ENCODE results near the gene CPN2.

Gene CPN2

GRCh38 chr3:194351080-194351672 is at the start of gene CPN2:
TSS of gene CPN2 (minus strand) at chr3:194351328. CDS start at chr3:194342702, 8,626 bp downstream.
- DNase-seq (ENCODE audit: low read depth) = no peak

GRCh38 chr3:194399874-194400411 is 48.8 kb upstream of the CPN2 start:
- DNase-seq (ENCODE audit: low read depth) = no peak

- DNase-seq (ENCODE audit: low read depth) = no peak
Observed at GRCh38 chr3:194399166-194399565, 48.0 kb upstream of the CPN2 start, which contains the start of gene GP5. TSS of gene GP5 (minus strand) at chr3:194399266. CDS start at chr3:194398282, 984 bp downstream.

DNA sequence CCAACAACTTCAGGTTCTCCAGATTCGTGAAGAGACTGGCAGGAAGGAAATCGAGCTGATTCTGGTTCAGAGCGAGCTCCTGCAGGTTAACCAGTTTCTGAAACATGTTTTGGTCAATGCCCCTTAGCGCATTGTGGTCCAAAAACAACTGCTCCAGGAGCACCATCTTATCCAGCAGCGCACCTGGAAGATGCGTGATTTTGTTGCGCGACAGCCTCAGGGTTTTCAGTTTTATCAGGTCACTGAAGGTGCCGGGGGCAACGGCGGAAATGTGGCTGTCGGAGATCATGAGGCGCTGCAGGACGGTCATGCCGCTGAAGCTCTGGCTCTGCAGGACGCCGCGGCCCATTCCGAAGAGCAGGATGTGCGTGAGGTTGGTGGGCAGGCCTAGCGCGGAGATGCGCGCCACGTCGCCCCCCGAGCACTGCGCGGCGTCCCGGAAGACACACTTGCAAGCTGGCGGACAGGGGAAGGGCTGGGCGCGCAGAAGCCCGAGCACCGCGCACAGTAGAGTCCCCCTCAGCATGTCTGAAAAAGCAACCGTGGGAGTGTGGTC is 46.7 kb upstream of the CPN2 start:
- DNase-seq (ENCODE audit: low read depth) = no peak

DNA sequence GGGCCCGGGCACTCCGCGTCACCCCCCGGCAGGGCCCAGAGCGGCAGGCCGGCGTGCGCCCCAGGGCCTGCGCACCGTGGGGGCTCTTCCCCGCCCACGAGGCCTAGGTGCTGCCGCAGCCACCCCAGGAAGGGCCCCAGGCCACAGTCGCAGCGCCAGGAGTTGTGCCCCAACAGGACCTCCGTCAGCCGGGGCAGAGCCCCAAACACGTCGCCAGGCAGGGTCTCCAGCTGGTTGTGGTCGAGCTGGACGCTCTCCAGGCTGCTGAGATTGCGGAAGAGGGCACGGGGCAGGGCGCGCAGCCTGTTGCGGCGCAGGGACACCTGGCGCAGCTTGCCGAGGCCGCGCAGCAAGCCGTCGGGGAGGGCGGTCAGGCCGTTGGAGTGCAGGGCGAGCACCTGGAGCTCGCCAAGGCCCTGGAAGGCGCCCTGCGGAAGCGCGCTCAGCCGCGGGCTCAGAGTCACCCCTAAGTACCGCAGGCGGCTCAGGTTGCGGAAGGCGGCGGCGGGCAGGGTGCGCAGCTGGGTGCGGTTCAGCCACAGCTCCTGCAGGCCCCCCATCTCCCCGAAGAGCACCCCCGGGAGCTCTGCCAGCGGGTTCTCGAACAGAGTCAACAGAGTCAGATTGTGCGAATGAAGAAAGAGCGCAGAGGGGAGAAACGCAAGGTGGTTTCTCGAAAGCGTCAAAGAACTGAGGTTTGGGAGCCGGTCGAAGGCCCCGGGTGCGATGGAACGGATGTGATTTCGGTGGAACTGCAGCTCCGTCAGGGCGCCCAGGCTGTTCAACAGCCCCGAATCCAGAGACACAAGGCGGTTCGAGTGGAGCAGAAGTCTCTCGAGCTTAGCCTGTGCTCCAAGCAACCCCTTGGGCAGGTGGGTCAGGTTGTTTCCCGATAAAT is 46.0 kb upstream of the CPN2 start:
- no peak for DNase-seq (ENCODE audit: low read depth)

DNA sequence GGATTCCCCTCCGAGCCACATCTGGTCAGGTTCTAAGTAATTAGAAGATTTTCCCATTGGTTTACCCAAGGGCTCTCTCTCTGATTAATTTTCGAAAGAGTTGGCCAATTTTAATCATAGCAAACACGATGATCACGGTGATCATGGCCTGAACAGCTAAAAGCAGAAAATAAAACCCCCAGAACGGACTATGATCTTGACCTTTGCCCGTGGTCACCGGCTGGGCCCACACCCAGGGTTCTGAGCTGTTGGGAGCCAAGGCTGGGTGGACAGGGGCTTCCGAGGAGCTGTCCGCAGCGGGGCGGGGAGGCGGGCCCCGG is 45.4 kb upstream of the CPN2 start:
- DNase-seq (ENCODE audit: low read depth) = no peak

DNA sequence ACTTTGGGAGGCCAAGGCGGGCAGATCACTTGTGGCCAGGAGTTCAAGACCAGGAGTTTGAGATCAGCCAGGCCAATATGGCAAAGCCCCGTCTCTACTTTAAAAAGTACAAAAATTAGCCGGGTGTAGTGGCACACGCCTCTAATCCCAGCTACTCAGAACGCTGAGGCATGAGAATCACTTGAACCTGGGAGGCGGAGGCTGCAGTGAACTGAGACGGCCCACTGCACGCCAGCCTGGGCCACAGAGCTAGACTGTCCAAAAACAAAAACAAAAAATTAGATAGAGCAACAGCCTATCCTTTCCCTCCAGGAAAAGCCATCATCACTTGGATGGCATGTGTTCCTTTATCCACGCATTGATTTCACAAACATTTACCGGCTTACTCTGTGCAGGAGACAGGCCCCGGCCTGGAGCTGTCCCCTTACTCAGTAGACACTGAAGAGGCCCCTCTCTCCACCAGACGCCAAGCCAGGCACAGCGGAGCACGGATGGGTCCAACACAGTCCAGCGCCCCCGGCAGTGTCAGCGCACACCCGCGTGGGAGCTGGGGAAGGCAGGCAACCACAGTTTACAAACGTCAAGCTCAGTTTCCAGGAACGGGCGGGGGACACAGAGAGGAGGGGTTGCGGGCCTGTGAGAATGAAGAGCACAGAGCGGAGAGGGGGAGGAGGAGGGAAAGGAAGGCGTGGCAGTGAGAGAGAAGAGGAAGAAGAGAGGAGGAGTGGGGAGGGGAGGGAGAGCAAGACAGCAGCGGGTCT is 44.8 kb upstream of the CPN2 start:
- no peak for DNase-seq (ENCODE audit: low read depth)

DNA sequence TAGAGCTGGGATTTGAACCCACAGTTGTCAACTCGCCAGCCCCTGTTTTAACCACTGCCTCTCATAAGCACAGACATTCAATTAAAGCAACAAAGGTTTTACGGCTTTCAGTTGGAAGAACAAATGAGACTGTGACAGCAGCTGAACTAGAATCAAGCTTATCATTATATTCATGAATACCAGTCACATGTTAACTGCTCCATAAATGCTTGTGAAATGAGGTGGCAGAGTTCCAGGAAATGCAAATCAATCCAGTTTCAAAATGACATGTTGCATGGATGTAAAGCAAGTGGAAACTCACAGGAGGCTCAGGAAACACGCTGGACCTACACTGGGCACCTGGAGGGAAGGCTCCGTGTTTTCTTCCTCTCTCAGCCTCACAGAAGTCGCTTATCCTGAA is 44.1 kb upstream of the CPN2 start:
- DNase-seq (ENCODE audit: low read depth) = no peak

DNA sequence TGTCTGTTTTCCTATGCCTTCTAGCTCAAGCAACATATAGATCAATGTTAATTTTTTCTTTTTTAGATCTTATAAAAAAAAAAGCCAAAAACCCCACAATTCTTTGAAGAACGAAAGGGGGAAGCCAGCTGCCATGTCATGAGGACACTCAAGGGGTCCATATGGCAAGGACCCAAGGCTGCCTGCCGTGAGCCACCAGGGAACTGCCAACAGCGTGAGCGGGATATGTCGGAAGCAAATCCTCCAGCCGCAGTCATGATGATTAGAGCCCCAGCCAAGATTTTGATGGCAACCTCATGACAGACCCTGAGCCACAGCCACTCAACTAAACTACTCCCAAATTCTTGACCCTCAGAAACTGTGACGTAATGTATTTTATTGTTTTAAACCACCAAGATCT is 41.4 kb upstream of the CPN2 start:
- DNase-seq (ENCODE audit: low read depth) = no peak

DNA sequence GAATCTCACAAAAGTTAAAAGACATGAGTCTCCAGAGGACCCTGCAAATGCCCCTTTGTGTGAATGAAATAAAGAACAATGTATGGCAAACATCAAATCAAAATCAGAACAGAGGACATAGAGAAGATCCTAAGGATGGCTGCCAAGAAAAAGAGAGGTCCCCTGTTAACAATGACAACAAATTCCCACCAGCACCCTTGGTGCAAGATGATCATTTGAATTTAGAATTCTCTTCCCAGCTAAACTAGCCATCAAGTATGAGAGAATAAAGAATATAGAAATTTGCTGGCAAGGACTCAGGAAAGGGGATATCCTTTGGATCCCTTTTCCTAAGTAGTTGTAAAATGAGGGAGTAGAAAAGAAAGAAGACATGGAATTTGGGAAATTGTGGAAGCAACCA is 39.7 kb upstream of the CPN2 start:
- no peak for DNase-seq (ENCODE audit: low read depth)

DNA sequence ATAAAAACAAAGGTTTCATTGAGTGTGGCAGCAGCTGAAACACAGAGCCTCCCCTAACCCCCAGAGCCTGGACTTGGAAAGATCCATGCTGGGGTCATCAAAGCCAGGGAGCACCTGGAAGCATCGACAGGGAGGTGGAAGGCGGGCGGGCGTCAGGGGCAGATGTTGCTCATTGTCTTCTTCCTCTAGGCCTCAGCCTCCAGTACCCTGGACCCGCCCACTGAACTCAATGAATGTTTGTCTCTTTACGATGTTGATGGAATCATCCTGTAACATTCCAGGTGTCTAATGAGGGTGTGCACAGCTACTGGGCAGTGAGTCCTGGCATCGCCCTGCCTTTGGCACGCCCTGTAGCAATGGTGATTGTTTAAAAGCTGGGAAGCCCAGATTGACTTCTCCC is 38.1 kb upstream of the CPN2 start:
- no peak for DNase-seq (ENCODE audit: low read depth)

- no peak for DNase-seq (ENCODE audit: low read depth)
Observed at GRCh38 chr3:194387926-194388418, 36.8 kb upstream of the CPN2 start.

DNA sequence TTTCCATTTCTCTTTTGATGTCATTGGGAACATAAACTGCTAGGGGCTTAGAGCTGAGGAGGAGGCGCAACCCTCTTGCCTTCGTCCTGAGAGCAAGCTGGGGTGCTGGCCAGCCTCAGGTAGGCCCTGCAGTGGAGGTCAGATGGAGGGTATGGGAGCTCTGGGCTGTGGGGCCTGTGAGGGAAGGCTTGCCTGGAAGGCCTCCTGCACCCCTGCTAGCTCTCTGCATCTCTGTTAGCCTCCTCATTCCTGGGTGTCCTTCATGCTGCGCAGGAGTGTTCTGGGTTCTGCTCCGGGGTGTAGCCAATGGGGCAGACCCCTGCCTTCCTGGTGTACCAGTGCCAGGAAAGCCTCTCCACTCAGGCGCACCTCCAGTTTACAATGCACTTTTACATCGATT is 36.1 kb upstream of the CPN2 start:
- no peak for DNase-seq (ENCODE audit: low read depth)

- no peak for DNase-seq (ENCODE audit: low read depth)
Observed at GRCh38 chr3:194386648-194387047, 35.5 kb upstream of the CPN2 start.

DNA sequence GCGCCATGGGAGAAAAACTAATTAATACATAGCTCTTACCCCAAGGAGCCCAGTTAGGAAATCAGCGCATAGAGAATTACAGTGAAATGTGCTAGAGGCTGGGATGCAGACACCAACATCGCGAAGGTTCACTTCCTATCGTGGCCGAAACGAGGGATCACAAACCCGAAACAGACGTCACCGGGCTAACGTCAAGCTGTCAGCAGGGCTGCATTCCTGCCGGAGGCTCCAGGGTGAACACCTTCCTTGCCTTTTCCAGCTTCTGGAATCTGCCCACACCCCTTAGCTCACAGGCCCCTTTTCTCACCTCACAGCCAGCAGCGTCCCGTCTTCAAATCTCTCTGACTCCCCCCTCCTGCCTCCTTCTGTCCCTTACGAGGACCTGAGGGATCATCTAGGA is 34.9 kb upstream of the CPN2 start:
- DNase-seq (ENCODE audit: low read depth) = no peak

DNA sequence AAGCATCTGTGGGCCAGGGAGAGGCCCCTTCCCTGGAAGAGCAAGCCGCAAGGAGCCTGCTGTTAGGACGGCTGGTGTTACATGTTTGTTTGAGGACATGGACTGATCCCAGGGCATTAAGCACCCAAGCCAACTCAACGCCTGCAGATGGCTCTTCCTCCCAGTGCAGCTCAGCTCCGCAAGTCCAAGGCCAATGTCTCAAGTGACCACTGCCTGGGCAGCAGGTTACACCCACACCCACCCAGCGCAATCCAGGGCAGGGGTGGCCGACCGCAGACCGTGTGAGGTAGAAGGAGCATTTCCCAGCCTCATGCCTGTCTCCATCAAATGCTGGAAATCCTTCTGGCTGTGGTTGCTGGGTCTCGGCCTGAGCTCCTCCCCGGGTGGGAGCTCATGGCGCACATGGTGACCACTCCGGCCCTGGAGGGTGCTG is 33.5 kb upstream of the CPN2 start:
- no peak for DNase-seq (ENCODE audit: low read depth)

DNA sequence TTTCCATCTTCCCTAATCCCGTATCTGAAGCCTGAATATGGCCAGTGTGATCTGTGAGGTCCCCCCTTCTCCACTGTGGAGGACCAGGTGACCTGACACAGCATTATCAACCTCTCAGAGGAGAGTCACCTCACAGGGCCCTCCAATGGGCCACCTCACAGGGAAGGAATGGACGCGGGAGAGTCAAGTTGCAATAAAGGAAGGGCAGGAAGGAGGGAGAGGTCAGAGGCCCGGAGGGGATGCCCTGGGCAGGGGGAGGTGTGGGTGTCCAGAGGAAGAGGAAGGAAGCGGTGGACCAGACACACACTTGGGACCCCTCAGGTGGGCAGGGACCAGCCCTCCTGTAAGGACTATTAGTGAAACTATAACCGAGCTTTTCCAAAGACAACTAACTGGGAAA is 33.0 kb upstream of the CPN2 start:
- no peak for DNase-seq (ENCODE audit: low read depth)

GRCh38 chr3:194383276-194383940 is 32.3 kb upstream of the CPN2 start:
- no peak for DNase-seq (ENCODE audit: low read depth)

- DNase-seq (ENCODE audit: low read depth) = no peak
Observed at GRCh38 chr3:194382892-194383223, 31.7 kb upstream of the CPN2 start.

DNA sequence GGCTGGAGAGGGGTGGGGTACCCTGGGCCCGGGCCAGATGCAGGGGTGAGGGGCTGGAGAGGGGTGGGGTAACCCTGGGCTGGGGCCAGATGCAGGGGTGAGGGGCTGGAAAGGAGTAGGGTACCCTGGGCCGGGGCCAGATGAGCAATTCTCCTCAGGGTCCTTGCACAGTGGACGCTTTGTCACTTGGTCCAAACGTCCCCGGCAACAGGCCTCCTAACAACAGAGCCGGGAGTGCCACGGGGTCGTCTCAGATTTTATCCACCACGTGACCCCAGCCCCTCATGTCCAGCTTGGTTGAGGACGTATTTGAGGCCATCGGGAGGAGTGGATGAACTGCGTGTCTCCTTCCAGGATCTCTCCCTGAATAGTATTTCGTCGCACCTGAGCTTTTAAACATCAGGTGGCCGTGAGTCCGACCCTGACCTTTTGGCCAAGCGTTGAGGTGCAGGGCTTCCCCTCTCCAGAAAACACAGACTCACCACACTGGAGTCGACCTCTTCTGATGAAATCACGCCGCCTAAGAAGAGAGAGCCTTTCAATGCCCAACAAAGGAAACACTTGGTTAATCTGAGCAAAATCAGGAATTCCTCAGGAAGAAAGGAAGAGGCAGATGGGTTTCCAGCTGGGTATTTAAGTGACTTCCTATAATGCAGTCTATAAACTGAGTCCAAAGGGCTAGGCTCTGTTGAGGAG is 31.2 kb upstream of the CPN2 start:
- DNase-seq (ENCODE audit: low read depth) = no peak

GRCh38 chr3:194381460-194381875 is 30.3 kb upstream of the CPN2 start:
- DNase-seq (ENCODE audit: low read depth) = no peak
